Measurements from ENCODE around the gene FTSJ3. TPM values are rescaled to one million over a fixed set of nuclear protein-coding genes. Genes with fewer than 3 reads are reported as not detected.

FTSJ3 gene
- total and polyA plus RNA-seq, 2 donors from 2014 or later, result 23.7 to 38.7 TPM

GRCh38 chr17:63819585-63820537, 7.6 kb downstream of the FTSJ3 start:
- Histone ChIP-seq H3K4me1 (ENCODE audit: control insufficient read depth in 2 of 3, insufficient read depth in 2 of 3, low read depth in 1 of 3, low read length in 3 of 3) (peaks cover 0 to 11% (median 10%) of the 10 kb centered on the region in 3 donors), H3K27ac (ENCODE audit: low read depth in 2 of 2, low read length in 2 of 2) (peak overlapping the region; percentile 55 to 77), H3K27me3 (ENCODE audit: control insufficient read depth, insufficient read depth, low read length) (no peaks in the 10 kb centered on the region), H3K9me3 (ENCODE audit: control insufficient read depth in 2 of 3, insufficient read depth in 1 of 3, low read length in 3 of 3) (no peaks in the 10 kb centered on the region), H3K4me3 (ENCODE audit: low read length in 3 of 3) (peak overlapping the region in 2 of 3 donors; percentile 26 to 46), H3K36me3 (ENCODE audit: control insufficient read depth in 2 of 3, insufficient read depth in 3 of 3, low read length in 3 of 3) (peaks cover 33 to 86% (median 70%) of the 10 kb centered on the region in 3 donors), H3K9ac (ENCODE audit: low read length in 3 of 3) (peak overlapping the region in 1 of 3 donors; percentile 23)
- DNase-seq, result peak in 1 of 5 donors; percentile 31
- FAIRE-seq, result no peak
- intact Hi-C loops (cut with DNase I), result no loop called here
- TF ChIP-seq CTCF (IDR thresholded peaks at IDR 0.05; ENCODE audit: borderline replicate concordance, extremely low read depth, insufficient read depth), result no peak

- no peaks in the 10 kb centered on the region for H3K27me3 ChIP-seq (ENCODE audit: control insufficient read depth, insufficient read depth, low read length)
- H3K9ac ChIP-seq (ENCODE audit: low read length in 3 of 3), result peak overlapping the region in 1 of 3 donors; percentile 23
- peak in 1 of 5 donors; percentile 29 for DNase-seq
- H3K27ac ChIP-seq (ENCODE audit: low read depth in 2 of 2, low read length in 2 of 2), result peak overlapping the region; percentile 55 to 77
- H3K4me3 ChIP-seq (ENCODE audit: low read length in 3 of 3), result peak overlapping the region in 1 of 3 donors; percentile 46
- no peaks in the 10 kb centered on the region for H3K9me3 ChIP-seq (ENCODE audit: control insufficient read depth in 2 of 3, insufficient read depth in 1 of 3, low read length in 3 of 3)
- peaks cover 31 to 81% (median 66%) of the 10 kb centered on the region in 3 donors for H3K36me3 ChIP-seq (ENCODE audit: control insufficient read depth in 2 of 3, insufficient read depth in 3 of 3, low read length in 3 of 3)
- intact Hi-C loops (cut with DNase I), result no loop called here
- peak; percentile 6 for FAIRE-seq
- H3K4me1 ChIP-seq (ENCODE audit: control insufficient read depth in 2 of 3, insufficient read depth in 2 of 3, low read depth in 1 of 3, low read length in 3 of 3), result peaks cover 0 to 11% (median 10%) of the 10 kb centered on the region in 3 donors
- no peak for TF ChIP-seq CTCF (IDR thresholded peaks at IDR 0.05; ENCODE audit: borderline replicate concordance, extremely low read depth, insufficient read depth)
Observed at GRCh38 chr17:63819131-63819530, 8.3 kb downstream of the FTSJ3 start.

GRCh38 chr17:63817736-63818385, 9.6 kb downstream of the FTSJ3 start:
- H3K36me3 ChIP-seq (ENCODE audit: control insufficient read depth in 2 of 3, insufficient read depth in 3 of 3, low read length in 3 of 3), result peaks cover 31 to 78% (median 66%) of the 10 kb centered on the region in 3 donors
- H3K9me3 ChIP-seq (ENCODE audit: control insufficient read depth in 2 of 3, insufficient read depth in 1 of 3, low read length in 3 of 3), result no peaks in the 10 kb centered on the region
- intact Hi-C loops (cut with DNase I), result no loop called here
- no peak overlapping the region for H3K9ac ChIP-seq (ENCODE audit: low read length in 3 of 3)
- peaks cover 0 to 15% (median 12%) of the 10 kb centered on the region in 3 donors for H3K4me1 ChIP-seq (ENCODE audit: control insufficient read depth in 2 of 3, insufficient read depth in 2 of 3, low read depth in 1 of 3, low read length in 3 of 3)
- peak overlapping the region in 1 of 2 donors; percentile 61 for H3K27ac ChIP-seq (ENCODE audit: low read depth in 2 of 2, low read length in 2 of 2)
- H3K4me3 ChIP-seq (ENCODE audit: low read length in 3 of 3), result no peak overlapping the region
- FAIRE-seq (no peak), DNase-seq (no peak)
- no peak for TF ChIP-seq CTCF (IDR thresholded peaks at IDR 0.05; ENCODE audit: borderline replicate concordance, extremely low read depth, insufficient read depth)
- H3K27me3 ChIP-seq (ENCODE audit: control insufficient read depth, insufficient read depth, low read length), result no peaks in the 10 kb centered on the region
